Inflammatory macrophage treated with lipopolysaccharide for 4 hours (primary cell): ENCODE measurements around the gene MECR.
A peak's percentile ranks its signal among the peaks of the same experiment; 100 is the strongest.

ENCODE experiments used
- DNase-seq: peaks from one replicate; pipeline ENCODE4 v3.0.0-alpha.2; 2020

Gene MECR

DNA sequence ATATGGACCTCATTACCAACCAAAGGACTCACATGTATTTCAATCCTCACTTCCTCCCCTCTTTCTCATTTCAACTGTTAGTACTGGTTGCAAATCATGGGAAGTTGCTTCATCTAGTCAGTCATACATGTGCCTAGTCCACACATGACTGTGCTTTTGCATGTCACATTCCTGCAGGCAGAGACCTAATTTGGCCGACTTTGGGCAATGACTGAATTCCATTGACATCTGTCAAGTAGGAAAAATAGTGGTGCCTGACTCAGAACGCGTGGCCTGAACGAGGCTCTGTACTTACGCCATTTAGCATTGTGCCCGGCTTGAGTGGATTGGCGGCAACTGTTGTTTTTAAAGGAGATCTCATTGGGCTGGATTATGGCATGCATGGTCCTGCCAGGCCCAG, 23.6 kb upstream of the MECR start:
- DNase-seq: no peak

DNA sequence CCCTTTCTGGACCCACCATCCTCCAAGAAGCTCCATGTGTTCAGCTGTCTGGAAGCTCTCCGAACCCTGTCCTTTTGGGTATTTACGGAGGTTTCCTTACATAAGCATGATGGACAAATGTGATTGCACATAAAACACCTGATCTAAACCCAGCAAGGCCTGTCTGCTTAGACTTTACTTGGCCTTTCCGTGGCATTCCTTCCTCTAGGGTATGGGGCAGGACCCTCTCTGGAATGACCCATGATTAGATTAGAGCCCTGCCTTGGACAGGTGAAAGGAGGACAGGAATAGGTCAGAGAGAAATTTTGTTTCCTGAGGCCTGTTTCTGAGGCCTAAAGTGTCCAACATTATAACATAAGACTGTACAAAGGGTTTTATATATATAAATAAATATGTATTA, 22.4 kb upstream of the MECR start:
- DNase-seq: no peak

DNA sequence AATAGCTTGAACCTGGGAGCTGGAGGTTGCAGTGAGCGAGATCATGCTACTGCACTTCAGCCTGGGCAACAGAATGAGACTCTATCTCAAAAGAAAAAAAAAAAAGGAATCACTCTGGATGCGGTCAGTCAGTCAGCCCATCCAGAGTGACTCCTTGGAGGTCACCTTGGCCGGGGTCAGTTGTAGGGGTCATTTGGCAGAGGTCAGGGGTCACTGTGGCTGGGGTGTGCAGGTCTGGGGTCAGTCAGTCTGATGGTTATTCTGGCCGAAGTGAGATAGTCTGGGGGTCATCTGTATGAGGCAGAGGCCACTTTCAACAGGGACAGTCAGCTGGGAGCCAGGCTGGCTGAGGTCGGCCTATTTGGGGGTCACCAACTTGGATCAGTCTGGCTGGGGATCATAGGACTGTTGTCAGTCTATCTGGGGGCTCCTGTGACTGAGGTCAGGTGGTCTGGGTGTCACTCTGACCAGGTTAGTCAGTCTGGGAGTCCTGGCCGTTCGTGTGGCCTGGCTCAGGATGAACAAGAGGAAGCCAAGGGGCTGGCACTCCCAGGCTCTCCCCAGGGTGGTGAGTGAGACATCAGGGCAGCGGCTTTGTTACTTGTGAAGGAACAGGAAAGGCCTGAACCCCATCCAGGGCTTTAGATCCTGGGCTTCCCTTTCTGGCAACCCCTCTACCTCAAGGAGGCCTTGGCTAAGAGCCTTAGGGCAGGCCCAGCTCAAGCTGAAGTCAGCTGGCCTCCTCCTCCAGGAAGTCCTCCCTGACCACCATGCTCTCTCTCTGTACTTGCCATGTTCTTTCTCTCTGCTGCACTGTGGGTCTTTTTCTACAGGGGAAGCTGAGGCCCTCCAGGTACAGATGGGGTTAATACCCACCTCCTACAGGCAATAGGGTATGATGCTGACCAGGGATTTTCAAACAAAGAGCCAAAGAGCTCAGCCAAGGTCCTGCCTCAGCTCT, 20.7 kb upstream of the MECR start:
- DNase-seq: no peak

DNA sequence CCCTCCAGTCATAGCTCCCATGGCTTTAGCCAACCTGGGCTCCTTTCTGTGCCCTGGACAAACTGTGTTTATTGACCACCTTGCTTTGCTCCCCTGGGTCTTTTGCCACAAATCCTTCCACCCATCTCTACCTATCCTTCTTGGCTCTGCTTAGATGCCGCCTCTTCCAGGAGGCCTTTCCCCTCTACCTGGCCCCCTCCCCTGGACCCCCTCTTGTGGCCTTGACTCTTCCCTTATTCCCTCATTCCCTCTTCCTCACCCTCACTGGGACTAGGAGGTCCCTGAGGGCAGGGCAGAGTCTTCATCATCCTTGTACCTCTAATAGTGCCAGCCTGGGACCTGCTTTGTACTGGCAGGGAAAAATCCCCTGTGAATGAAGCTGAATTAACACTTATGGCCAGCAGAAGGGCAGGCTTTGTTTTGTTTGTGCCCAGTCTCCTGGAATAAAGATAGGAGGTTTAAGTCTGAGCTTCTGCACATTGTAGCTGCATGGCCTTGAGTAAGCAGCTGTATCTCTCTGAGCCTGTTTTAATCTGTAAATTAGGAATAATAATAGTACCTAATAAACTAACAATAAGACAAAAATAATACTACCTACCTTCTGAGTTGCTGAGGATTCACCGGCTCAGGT, 19.3 kb upstream of the MECR start:
- DNase-seq: no peak

GRCh38 chr1:29249170-29249691, 18.5 kb upstream of the MECR start:
- no peak for DNase-seq

DNA sequence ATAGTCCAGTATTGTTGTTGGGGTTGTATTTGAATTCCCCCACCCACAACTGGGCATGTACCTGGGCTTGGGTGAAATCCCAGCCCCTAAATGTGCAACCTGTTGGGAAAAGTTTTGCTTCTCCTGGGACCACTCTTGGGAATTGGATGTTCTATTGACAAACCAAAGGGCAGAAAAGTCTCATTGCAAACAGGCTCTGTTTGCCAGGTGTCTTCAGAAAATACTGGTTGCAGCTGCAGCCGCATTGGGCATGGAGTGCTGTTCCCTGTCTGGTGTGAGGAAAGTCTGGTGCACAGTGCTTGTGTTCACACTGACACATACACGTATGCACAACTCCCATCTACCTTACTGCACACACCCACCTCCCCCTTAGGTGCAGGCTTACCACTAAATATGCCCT, 17.7 kb upstream of the MECR start:
- no peak for DNase-seq

DNA sequence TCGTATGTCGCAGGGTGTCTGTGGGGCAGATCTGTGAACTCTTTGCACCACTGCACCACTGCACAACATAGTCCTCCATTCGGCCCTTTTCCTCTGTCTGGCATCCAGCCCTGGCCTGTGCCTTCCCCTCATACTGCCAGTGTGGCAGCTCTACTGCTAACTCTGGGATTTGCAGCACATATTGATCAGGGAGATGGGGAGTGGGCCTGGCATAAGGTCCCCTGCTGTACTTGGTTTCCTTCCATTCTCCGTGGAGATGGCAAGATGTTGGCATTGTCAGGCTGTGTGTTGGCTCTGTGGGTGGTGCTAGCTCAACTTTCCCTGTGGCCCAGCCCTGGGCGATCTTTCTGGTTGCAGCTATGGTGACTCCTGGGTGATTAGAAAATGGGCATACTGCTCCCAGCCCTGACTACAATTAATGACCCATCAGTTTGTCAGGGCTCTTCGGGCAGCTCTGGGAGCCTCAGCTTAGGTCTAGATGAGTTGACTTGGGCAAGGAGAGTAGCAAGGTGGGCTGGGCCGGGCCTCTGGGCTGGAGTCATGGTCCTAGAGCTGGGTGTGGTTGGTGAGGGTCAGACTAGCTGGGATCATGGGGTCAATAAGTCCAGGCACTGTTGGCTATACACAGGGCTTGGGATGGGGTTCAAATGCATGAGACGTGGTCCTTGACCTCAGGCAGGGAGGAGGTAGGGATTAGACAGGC, 17.0 kb upstream of the MECR start:
- DNase-seq: no peak

GRCh38 chr1:29247044-29247443, 16.3 kb upstream of the MECR start:
- DNase-seq: no peak

- no peak for DNase-seq
Observed at GRCh38 chr1:29245876-29246275, 15.1 kb upstream of the MECR start.

- no peak for DNase-seq
Observed at GRCh38 chr1:29245261-29245660, 14.5 kb upstream of the MECR start.

GRCh38 chr1:29243871-29244200, 13.1 kb upstream of the MECR start:
- no peak for DNase-seq

GRCh38 chr1:29243023-29243870, 12.5 kb upstream of the MECR start:
- no peak for DNase-seq

DNA sequence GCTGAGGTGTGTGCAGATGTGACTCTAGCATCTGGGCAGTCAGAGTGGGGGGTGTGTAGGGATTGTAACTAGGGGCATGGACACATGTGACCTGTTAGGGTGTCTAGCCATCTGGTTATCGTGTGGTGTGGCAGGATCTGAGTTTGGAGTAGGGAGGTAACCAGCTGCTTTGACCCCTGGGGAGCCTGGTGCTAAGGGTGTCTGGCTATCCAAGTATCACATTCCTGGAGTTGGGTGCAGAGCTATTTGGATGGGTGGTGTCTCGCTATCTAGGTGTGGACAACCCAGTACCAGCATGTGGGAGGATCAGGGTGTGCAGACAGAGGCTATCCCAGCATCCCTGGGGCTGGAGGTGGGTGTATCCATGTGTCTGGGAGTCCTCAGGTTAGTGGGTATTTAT, 10.3 kb upstream of the MECR start:
- DNase-seq: no peak

GRCh38 chr1:29240400-29240837, 9.7 kb upstream of the MECR start:
- DNase-seq: no peak

- DNase-seq: no peak
Observed at GRCh38 chr1:29239142-29239541, 8.4 kb upstream of the MECR start.

GRCh38 chr1:29238620-29239002, 7.9 kb upstream of the MECR start:
- DNase-seq: no peak

DNA sequence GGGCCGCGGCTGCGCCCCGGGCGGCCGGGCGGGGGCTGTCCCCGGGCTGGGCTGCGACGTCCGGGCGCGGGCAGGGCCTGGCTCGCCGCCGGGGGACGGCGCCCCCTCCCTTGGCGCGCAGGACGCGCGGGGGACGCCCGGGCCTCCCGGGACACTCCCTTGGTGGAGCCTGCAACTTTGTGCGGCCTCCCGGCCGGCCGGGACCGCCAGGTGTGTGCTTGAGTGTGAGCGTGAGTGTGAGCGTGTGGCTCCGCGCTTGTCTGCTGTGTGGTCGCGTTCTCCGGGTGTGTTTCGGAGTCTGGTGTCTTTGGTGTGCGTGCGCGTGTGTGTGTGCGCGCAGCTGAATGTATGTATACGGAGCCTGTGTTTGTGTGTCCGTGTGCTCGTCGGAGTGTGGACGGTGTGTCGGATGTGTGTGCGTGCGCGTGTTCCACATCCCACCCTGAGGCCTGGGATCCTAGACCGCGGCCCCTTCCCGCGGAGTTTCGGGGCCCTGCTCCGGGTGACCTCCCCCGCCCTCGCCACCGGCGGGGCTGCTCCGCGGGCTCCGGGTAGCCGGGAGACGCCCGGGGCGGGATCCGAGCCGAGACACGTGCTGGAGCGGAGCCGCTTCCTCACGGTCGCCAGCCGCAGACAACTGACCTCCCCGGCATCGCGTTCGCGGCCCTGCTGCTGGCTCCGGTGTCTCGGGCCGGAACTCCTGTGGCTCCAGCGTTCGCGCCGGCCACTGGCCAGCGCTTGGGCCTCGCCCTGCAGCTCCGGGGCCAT, 7.3 kb upstream of the MECR start:
- no peak for DNase-seq

- peak; percentile 27 for DNase-seq
Observed at GRCh38 chr1:29237129-29237821, 6.5 kb upstream of the MECR start.

DNA sequence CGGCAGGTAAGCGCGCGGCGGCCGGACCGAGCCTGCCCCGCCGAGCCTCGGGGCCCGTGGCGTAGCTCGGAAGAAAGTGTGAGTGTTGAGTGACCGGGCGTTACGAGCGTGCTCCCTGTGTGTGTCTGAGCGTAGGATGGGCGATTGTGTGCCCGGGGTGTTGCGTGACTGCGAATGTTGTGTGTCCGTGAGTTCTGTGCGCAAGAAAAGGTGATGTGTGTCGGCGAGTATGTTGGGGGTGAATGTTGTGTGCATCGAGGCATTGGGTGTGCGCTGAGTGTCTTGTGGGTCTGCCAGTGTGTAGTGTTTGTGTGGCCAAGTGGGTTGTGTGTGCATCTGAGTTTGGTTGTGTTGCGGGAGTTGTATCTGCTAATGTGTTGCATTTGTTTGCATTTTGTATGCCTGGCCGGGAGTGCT, 6.0 kb upstream of the MECR start:
- no peak for DNase-seq

- peak; percentile 60 for DNase-seq
Observed at GRCh38 chr1:29235955-29236711, 5.4 kb upstream of the MECR start, which contains the start of gene PTPRU. Gene PTPRU (plus strand): TSS chr1:29236522. CDS start chr1:29236645, 123 bp downstream.
